HG03442 (cell line): ENCODE measurements around the gene PRR20G.
"Not testable (repeated sequence)": the region's sequence is repeated elsewhere in the genome, so short reads cannot be mapped to it uniquely, and the experiment has no call there.

Experiments
- ATAC-seq: cut with Tn5 transposase; IDR thresholded peaks from one replicate; pipeline ENCODE4 v1.9.1; 2021; ENCODE audit warnings: mild to moderate bottlenecking, moderate library complexity; ENCODE audit not compliant: unreplicated experiment

PRR20G gene

DNA sequence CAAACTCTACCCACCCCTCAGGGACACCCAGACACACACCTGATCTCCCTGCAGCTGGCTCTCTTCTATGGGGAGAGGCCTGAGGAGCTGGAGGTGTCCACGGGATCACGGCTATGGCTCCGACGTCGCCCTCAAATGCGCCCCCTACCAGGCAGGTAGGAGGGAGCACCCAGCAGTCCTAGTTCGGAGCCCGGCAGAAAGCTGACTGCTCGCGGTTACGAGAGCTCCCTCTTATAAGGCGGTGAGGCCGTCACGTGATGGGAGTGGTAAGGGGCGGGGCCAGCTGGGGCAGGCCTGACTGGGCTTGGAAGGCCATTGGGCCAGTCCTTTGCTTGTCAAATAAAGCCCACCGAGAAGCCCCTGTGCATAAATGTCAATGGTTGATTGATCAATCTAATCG lies at the start of gene PRR20G:
PRR20G (minus strand) TSS at position 207 of the 400 bp plus-strand sequence. CDS start 681 bp downstream, outside the sequence.
- ATAC-seq, result no peak

DNA sequence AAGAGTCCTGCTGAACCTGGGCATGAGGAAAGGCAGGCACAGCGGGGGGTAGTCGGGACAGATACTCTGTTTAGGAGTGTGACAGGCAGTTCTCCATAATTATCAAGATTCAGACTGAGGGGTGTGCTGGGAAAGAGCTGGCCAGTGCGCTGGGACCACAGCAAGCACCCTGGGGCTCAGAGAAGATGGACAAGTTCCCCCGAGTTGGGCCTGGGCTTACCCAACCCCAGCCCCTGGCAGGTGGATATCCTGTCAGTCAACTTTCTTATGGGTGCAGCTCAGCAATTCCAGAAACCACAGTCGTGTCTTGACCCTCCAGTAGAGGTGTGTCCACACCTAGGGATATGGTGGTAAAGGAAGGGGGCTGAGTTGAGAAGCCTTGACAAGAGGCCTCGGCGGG lies 49.2 kb upstream of the PRR20G start:
- no peak for ATAC-seq

DNA sequence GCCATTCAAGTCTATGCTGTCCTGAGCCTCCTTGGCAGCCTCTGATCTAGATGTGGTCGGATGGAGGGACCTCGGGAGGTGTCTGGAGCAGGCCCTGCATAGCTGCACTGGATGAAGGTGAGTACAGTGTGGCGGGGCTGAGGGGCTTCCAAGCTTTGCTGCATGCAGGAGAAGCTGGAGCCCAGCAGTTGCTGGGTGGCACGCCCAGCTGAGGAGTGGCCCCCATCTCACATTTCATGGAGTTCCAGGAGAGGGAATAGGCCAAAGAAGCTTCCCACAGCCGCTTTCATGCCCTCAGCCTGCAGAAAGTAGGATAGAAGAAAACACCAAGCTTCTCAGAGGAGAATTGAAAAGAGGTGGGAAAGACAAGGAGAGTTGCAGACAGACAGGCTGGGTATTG lies 48.3 kb upstream of the PRR20G start:
- no peak for ATAC-seq

DNA sequence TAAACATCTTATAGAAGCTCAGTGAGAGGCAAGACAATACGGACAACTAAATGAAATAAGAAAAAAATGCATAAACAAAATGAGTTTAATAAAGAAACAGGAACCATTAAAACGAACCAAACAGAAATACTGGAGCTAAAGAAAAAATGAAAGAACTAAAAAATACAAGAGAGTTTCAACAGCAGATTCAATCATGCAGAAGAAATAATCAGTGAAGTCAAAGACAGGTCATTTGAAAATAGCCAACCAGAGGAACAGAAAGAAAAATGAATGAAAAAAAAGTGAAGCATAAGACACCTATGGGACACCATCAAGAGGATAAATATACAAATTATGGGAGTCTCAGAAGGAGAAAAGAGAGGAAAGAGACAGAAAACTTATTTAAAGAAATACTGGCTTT lies 42.5 kb upstream of the PRR20G start:
- no peak for ATAC-seq

DNA sequence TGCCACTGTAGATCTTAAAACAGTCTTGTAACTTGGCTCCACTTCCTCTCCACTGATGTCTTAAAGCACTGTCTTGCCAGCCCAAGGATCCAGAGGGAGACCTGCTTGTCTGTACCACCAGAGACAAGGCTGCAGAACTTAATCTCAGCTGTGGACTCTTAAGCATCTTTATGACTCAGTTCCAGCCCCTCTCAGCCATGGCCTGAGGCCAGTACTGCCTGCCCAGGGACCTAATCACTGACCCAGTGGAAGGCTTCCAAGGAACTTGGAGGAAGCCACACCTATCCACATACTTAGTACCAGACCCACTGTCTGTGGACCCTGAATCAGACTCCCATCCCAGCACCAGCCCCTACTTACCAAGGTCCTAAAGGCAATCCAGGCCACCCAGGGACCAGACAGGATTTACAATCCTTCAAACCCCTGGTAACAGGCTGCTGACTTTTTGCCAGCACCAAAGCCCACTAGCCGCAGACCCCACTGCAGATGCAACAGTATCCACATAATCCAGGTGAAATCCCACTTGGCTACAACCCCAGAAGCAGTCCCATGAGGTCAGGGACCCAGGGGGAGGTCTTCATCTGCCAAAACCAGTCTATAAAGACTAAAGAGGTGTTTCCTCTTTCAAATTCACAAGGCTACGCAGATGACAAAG lies 41.9 kb upstream of the PRR20G start:
- no peak for ATAC-seq

DNA sequence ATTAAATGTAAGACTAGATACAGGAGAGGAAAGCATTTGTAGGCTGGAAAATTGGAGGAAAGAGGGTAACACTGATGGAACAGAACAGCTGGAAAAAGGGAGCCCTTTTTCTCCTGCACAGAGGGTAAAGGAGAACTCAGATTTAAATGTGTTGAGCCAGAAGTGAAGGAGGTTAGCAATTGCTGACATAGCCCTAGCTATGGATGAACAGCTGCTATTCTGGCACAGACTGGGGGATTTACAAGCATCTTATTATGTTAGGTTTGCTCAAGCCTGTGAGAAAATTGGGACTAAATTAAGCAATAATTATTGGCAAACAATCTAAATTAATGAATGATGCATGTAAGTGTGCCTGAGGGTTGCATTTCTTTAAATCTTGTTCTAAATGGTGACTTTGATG lies 40.6 kb upstream of the PRR20G start:
- no peak for ATAC-seq

DNA sequence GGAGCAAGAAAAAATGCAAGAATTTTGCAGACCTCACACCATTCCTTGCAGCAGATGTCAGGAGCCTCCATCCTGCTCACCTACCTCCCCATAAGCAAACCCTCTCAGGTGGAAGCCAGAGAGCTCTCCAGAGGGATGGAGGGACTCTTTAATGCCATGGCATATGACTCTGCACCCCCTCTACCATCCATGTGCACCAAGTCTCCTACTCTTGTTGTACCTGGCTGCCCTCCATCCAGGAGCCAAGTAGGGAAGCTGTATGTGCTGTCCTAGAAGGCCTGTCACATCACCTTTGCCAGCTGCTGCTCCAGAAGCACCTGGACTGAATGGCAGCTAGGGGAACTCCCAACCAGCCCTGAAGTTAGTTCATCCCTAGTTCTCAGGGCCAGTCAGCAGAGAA lies 38.5 kb upstream of the PRR20G start:
- no peak for ATAC-seq

DNA sequence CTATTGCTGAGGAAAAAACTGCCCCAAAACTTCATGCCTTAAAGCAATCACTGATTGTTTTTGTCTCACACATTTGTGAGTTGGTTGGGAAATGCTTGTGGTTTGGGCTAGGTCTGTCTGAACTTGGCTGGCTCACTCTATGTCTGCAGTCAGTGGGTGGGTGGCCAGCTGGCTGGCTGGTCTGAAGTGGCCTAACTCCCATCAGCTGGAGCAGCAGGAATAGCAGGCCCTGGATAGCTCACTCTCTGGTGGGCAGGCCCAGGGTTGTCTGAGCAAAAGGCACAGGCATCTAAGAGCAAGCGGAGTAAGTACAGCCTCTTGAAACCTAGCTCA lies 37.7 kb upstream of the PRR20G start:
- no peak for ATAC-seq

DNA sequence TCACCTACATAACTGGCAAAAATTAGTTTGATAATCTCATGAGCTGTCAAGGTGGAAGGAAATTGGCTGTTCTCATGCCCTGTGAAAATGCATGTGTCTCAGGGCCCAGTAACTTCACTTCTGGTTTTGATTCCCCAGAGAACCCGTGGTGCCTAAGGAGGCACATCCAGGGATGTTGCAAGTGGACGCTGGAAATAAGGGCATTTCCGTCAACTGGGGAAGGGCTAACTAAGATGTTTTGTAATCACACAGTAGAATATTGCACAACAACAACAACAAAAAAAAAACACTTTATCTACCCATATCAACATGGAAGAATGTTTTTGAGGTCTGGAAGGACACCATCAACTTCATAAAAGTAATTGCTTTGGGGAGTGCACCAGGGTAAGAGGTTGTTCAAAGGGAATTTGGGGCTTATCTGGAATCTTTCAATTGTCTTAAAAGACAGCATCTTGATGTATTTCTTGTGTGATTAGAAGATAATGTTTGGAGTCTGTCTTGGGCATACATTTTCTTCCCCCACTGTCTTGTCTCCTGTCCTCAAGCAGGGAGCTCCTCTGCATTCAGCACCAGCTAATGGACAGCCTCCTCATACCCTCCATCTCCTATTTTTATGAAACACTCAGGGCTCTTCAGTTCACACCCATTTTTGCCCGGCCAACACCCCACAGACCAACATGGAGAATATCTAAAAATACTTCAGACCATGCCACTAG lies 37.2 kb upstream of the PRR20G start:
- no peak for ATAC-seq

DNA sequence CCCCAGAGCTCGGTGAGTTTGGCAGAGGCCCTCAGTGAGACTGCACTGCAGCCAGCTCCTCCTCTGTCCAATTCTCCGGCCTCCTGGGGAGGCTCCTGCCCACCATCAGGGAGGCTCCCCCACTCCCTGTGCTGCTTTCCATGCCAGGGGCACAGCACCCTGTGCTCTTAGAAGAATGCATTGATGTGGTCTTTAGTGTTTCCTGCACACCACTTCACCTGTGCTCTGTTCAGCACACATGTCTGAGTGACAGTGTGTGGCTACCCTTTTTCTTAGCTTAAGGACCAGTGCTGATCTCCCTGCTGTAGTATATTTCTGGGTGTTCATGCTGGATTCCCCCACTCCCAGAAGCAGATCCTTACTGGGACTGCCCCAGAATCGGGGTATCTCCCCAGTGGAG lies 36.2 kb upstream of the PRR20G start:
- no peak for ATAC-seq

DNA sequence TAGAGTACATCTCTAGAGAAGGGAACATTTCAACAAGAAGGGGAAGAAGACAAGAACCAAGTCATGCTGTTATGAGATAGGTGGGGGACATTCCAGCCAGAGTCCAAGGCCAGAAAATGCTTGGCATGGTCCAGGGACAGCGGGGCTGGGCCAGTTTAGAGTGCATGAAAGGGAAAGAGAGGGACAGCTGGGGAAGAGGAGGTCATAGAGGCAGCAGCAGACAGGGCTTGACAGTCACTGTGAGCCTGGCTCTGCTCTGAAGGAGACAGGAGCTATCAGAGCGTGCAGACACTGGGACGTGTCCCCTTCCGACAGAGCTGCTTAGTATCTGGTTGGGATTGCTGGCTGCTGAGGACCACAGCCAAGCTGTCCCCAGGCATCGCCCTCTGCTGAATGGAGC lies 35.7 kb upstream of the PRR20G start:
- ATAC-seq, result no peak

DNA sequence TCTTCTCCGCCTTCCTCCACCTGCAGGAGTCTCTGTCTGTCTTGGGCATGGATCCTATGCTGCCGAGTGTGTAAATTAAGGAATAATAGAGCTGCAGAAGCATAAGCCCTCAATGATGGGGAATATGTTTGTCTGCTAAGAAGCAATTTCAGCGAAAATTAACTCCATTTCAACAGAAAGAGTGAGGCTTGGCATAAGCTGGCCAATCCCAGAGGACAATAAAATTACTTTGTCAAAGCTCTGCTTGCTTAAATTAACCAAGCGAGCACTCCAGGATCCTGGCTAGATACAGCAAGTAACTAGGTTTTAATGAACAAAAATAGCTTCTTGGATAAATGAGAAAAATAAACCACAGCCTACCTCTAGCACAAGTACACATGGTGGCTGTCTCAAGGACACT lies 33.5 kb upstream of the PRR20G start:
- no peak for ATAC-seq

DNA sequence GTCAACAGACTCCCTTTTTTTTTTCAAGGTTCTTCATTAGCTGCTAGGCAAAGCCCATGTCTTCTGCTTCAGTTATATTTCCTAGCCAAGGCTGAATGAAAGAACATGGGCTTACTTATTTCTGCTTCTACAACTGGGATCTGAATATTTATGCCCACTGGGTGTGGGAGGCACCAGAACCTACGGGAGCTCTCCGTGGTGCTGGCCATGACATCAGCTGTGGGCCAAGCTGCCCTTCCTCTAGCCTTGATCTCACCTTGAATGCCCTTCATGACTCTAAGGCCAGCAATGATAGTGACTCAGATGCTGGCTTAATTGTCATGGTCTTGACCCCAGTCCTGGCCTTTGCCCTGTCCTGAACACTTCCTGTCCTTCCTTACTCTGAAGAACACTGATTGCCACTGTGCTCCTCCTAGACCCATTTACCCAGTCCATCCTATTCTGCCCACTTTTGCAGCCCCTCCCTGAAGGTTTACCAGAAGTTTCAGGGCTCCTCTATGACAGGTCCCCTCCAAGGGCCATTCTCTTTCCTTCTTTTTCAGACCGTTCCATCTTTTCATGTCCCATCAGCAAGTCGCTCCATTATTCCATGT lies 32.8 kb upstream of the PRR20G start:
- no peak for ATAC-seq

DNA sequence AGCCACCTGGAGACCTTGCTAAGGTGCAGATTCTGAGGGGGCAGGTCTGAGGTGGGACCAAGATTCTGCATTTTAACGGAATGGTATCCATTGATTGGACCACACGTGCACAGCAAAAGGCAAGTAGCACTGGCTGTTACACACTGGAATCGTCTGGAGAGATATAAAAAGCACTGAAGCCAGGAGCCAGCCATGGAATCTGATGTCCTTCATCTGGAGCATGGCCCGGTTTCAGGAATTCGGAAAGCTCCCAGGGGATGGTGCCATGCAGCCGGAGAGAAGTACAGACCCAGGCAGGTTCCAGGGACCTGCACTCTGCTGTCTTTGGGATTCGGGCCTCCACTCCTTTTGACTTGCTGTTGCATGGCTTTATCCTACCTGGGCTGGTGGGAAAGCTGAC lies 28.8 kb upstream of the PRR20G start:
- no peak for ATAC-seq

DNA sequence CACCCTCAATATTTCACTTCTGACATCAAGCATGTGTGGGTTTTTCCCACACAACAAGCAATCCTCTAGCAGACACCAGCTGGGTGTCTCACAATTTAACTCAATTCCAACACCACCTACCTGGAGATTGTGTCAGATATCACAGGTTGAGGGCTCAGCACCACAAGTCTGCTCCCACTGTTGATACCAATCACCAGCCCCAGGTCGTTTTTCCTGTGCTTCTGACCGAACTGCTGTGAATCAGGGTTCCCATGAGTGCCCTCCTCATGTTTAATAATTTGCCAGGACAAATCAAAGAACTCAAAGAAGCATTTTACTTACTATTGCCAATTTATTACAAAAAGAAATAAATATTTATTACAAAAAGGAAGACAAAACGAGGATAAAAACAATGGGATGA lies 25.0 kb upstream of the PRR20G start:
- no peak for ATAC-seq

DNA sequence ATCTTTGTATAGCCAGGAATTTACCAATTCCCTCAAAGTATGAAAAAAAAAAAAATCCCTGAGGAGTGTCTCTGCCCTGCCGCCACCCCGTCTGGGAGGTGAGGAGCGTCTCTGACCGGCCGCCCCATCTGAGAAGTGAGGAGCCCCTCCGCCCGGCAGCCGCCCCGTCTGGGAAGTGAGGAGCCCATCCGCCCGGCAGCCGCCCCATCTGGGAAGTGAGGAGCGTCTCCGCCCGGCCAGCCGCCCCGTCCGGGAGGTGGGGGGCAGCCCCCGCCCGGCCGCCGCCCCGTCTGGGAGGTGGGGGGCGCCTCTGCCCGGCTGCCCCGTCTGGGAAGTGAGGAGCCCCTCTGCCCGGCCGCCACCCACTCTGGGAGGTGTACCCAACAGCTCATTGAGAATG lies 21.0 kb upstream of the PRR20G start:
- ATAC-seq, result not testable (repeated sequence)

DNA sequence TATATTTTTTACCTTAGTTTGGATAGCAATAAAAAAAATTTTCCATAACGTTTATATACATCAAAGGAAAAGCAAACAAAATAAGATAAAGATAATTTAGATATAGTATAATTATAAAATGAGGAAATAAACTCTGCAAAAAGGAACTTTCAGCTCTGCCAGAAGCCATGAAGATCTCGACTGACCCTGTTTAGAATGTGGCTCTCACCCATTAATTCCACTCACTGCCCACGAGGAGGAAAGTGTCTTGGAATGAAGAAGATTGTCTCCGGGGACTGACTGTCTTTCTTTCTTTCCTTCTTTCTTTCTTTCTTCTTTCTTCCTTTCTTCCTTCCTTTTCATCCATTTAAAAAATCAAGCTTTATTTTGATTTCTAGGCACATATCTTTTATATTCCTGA lies 20.1 kb upstream of the PRR20G start:
- no peak for ATAC-seq

DNA sequence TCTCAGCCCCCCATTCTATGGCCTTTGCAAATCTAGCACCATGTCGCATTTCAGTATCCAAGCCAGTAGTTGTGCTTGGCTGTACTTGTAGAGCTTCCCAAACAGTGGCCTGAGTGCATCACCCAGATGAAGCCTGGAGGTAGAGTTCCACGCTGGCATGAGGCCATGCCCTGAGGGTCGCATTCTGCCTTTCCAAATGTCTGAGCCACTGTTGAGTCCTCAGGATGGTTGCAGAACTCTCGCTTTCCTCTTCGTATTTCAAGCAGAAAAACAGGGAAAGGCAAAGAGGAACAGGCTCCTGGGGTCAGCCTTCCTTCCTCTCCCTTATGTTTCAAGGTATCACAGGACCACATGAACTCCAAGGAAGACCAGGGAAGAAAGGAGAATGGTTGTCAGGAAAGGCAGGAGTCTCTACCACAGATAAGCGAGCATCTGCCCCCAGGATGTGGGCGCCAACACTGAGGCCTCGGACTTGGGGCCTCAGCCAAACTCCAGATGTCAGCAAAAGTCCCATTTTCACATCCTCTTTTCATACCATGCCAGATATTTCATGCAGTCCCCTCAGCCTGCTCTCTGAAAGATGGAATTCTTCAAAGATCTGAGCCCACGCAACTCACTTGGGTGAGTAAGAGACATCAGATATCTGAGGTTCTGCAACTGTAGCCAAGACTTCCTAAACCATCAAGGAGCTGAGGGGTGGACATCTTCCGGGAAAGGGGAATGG lies 19.4 kb upstream of the PRR20G start:
- no peak for ATAC-seq

DNA sequence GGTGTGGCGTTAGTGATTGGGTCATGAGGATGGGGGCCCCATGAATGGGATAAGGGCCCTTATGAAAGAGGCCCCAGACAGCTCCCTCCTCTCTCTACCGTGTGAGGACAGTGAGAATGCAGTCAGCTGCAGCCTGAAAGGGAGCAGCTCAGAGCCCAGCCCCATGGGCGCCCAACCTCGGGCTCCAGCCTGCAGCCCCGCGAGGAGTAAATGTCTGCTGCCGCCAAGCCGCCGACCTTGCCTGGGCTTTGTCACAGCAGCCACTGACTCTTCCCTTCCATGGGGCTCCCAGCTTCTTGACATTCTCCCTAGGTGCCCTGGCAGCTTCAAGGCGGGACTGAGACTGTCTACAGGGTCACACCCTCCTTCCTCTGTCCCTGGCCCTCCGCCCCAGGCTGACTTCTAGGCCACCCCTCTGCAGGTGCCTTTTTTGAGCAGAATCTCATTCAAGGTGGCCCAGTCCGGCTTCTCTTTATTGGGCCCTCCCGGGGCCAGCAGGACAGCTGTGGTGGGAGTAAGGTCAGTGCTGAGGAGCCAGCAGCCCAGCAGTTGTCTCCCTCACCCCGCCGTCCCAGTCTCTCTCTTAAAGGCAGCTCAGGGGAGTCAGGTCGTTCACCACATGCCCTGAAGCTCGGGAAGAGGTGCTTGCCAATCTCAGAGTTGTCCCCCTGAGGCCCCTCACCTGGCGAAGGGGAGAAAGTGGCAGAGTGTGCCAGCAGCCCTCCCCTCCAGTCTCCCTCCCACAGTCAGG lies 18.7 kb upstream of the PRR20G start:
- ATAC-seq, result no peak

DNA sequence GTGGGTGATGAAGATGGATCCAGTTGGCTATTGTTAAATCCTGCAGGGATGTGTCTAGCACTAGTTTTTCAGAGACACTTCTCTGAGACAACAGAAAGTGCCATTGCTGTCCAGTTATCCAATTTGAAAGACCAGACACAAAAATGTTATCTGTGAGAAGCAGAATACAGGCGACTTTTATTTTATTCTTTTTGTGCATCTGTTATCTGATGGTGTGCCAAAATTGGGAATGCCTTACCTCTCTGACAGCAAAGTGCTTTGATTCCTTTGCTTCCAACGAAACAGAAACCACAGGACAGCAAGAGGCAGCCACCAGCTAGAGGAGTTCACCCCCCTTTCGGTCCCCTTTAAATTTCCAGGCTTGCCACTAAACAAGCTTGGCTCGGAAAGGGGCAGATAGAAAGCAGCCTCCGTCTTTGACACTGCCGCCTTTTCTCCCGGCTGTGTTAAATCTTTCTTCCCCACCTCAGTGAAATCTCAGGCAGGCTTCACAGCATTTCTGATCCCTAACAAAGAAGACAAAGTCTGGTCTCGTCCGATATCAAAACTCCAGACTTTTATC lies 17.7 kb upstream of the PRR20G start:
- no peak for ATAC-seq
